ENCODE data around the gene LSM4.
A peak's percentile ranks its signal among the peaks of the same experiment; 100 is the strongest.
"Not testable (repeated sequence)": the region's sequence is repeated elsewhere in the genome, so short reads cannot be mapped to it uniquely, and the experiment has no call there.

Gene LSM4

GRCh38 chr19:18340990-18341868 is 18.4 kb upstream of the LSM4 start:
- peak; percentile 71 for DNase-seq (ENCODE audit: low spot score)

- DNase-seq (ENCODE audit: low spot score): peak; percentile 96
Observed at GRCh38 chr19:18340190-18340989, 17.5 kb upstream of the LSM4 start, which contains the start of gene PGPEP1. TSS of gene PGPEP1 (plus strand) at chr19:18340598. CDS start at chr19:18340682, 84 bp downstream.

- DNase-seq (ENCODE audit: low spot score): peak; percentile 35
Observed at GRCh38 chr19:18339723-18340122, 16.8 kb upstream of the LSM4 start.

- no peak for DNase-seq (ENCODE audit: low spot score)
Observed at GRCh38 chr19:18338541-18338940, 15.7 kb upstream of the LSM4 start.

GRCh38 chr19:18336121-18336520 is 13.2 kb upstream of the LSM4 start:
- DNase-seq (ENCODE audit: low spot score): no peak

GRCh38 chr19:18333680-18334079 is 10.8 kb upstream of the LSM4 start:
- no peak for DNase-seq (ENCODE audit: low spot score)

GRCh38 chr19:18332917-18333530 is 10.1 kb upstream of the LSM4 start:
- no peak for DNase-seq (ENCODE audit: low spot score)

- DNase-seq (ENCODE audit: low spot score): no peak
Observed at GRCh38 chr19:18330868-18331267, 8.0 kb upstream of the LSM4 start.

- no peak for DNase-seq (ENCODE audit: low spot score)
Observed at GRCh38 chr19:18329035-18329376, 6.1 kb upstream of the LSM4 start.

- DNase-seq (ENCODE audit: low spot score): peak; percentile 98
Observed at GRCh38 chr19:18328340-18329034, 5.6 kb upstream of the LSM4 start.

- no peak for DNase-seq (ENCODE audit: low spot score)
Observed at GRCh38 chr19:18326772-18327171, 3.9 kb upstream of the LSM4 start.

- DNase-seq (ENCODE audit: low spot score): not testable (repeated sequence)
Observed at GRCh38 chr19:18324373-18324731, 1.5 kb upstream of the LSM4 start.

- DNase-seq (ENCODE audit: low spot score): peak; percentile 74
Observed at GRCh38 chr19:18322318-18322758, 538 bp downstream of the LSM4 start.

- DNase-seq (ENCODE audit: low spot score): no peak
Observed at GRCh38 chr19:18321734-18322102, 1.2 kb downstream of the LSM4 start.

- DNase-seq (ENCODE audit: low spot score): no peak
Observed at GRCh38 chr19:18320865-18321733, 1.8 kb downstream of the LSM4 start.

- no peak for DNase-seq (ENCODE audit: low spot score)
Observed at GRCh38 chr19:18319591-18320135, 3.2 kb downstream of the LSM4 start.

- DNase-seq (ENCODE audit: low spot score): peak; percentile 2
Observed at GRCh38 chr19:18317961-18318800, 4.7 kb downstream of the LSM4 start.

- no peak for DNase-seq (ENCODE audit: low spot score)
Observed at GRCh38 chr19:18313398-18313797, 9.5 kb downstream of the LSM4 start.

- DNase-seq (ENCODE audit: low spot score): peak; percentile 0
Observed at GRCh38 chr19:18312092-18312534, 10.8 kb downstream of the LSM4 start.

Measured in GM03348 (cell line).